HFFc6 (cell line): Measurements from ENCODE around the gene C22orf42. TPM values are rescaled to one million over a fixed set of nuclear protein-coding genes. Genes with fewer than 3 reads are reported as not detected.
"Not testable (repeated sequence)": the region's sequence is repeated elsewhere in the genome, so short reads cannot be mapped to it uniquely, and the experiment has no call there.

Experiments used
- DNase-seq: peaks from one replicate; pipeline ENCODE4 v3.0.0-alpha.2; 2018
- H3K27ac Mint-ChIP-seq: 2 replicates; pipeline ENCODE4 v1.8.0; 2020; ENCODE audit warnings: mild to moderate bottlenecking, mixed read lengths
- H3K27me3 Mint-ChIP-seq: 2 replicates; pipeline ENCODE4 v1.8.0; 2021; ENCODE audit warnings: mild to moderate bottlenecking, moderate library complexity, mixed read lengths; ENCODE audit not compliant: insufficient read depth
- H3K36me3 Mint-ChIP-seq: 2 replicates; pipeline ENCODE4 v1.8.0; 2021; ENCODE audit warnings: low read depth, mixed read lengths
- H3K4me1 Mint-ChIP-seq: 2 replicates; pipeline ENCODE4 v1.8.0; 2020; ENCODE audit warnings: low read depth, mixed read lengths
- H3K4me3 Mint-ChIP-seq: 2 replicates; pipeline ENCODE4 v1.8.0; 2020; ENCODE audit warnings: mild to moderate bottlenecking, moderate library complexity, mixed read lengths
- H3K9me3 Mint-ChIP-seq: 2 replicates; pipeline ENCODE4 v1.8.0; 2020; ENCODE audit warnings: mild to moderate bottlenecking, mixed read lengths
- total RNA-seq, 6 experiments: library from RNA; stranded (reverse); fragmentation: NEBNext Ultra II Directional; extraction: Animal tissue kit (Norgen Biotek cat#: 25700); gene quantifications; 2 replicates in 1 of 6; 3 replicates in 5 of 6; pipeline ENCODE4 v1.2.3, GENCODE V29; 2021
- TF ChIP-seq, protein P1 (sequence below): fragments of 200-600 bp; sonication (generic); IDR thresholded peaks from 2 replicates; pipeline ENCODE4 v1.5.0; 2021; ENCODE audit warnings: antibody characterized with exemption, mild to moderate bottlenecking

Gene C22orf42
- total RNA-seq, 6 experiments from 2014 or later = not detected

DNA sequence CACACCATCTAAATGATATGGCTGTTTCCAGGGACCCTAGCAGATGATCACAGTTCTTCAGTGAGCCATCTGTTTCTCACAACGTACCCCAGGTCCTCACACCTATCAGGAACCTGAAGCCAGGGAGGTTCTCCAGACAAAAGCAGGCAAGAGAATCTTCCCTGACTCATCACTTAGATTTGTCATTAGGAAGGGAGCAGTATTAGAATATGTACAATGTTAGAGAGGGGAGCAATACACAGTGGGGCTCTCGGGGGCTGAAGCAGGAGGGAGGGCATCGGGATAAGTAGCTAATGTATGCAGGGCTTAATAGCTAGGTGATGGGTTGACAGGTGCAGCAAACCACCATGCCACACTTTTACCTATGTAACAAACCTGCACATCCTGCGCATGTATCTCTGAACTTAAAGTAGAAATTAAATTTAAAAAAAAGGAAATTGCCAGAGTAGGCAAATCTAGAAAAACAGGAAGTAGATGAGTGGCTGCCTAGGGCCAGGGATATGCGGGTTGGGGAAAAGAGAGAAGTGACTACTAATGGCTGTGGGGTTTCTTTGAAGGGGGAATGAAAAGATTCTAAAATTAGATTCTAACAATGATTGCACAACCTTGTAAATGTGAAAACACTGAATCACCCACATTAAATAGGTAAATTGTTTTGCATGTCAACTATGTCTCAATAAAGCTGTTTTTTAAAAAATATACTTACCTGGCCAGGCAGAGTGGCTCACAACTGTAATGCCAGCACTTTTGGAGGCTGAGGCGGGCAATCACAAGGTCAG lies 14.4 kb downstream of the C22orf42 start:
- Mint-ChIP-seq H3K36me3 (no peaks in the 10 kb centered on the region), H3K9me3 (peaks cover 3% of the 10 kb centered on the region; the same call in 1 of the 2 replicates), H3K27me3 (peaks cover 22% of the 10 kb centered on the region), H3K27ac (no peak overlapping the region), H3K4me1 (no peaks in the 10 kb centered on the region), H3K4me3 (no peak overlapping the region)
- no peak for DNase-seq
- TF ChIP-seq, protein P1, sequence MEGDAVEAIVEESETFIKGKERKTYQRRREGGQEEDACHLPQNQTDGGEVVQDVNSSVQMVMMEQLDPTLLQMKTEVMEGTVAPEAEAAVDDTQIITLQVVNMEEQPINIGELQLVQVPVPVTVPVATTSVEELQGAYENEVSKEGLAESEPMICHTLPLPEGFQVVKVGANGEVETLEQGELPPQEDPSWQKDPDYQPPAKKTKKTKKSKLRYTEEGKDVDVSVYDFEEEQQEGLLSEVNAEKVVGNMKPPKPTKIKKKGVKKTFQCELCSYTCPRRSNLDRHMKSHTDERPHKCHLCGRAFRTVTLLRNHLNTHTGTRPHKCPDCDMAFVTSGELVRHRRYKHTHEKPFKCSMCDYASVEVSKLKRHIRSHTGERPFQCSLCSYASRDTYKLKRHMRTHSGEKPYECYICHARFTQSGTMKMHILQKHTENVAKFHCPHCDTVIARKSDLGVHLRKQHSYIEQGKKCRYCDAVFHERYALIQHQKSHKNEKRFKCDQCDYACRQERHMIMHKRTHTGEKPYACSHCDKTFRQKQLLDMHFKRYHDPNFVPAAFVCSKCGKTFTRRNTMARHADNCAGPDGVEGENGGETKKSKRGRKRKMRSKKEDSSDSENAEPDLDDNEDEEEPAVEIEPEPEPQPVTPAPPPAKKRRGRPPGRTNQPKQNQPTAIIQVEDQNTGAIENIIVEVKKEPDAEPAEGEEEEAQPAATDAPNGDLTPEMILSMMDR = no peak

DNA sequence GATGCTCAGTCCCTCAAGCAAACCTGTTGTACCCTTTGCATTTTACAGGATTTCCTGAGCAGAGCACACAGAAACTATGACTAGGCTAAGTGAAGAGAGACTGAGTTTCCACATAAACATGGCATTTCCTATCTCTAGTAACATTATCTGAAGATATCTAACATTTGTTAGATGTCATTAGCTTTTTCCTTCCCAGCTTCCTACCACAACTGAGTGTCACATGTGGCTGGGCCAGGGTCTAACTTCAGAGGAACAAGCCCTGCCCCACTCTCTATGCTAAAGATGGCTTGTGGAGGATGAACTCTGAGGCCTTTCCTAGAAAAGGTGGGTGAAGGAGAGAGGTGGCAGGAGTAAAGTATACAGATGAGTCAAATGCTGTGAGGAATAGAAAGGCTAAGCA lies 16.5 kb downstream of the C22orf42 start:
- no peak overlapping the region for H3K4me3 Mint-ChIP-seq
- peaks cover 23% of the 10 kb centered on the region for H3K27me3 Mint-ChIP-seq
- H3K9me3 Mint-ChIP-seq = peaks cover 3% of the 10 kb centered on the region; the same call in 1 of the 2 replicates
- no peak overlapping the region for H3K27ac Mint-ChIP-seq
- DNase-seq = no peak
- H3K36me3 Mint-ChIP-seq = 0 out of 2 replicates have a peak, but pooled peaks cover 4% of the 10 kb centered on the region
- peaks cover 8% of the 10 kb centered on the region; the same call in 1 of the 2 replicates for H3K4me1 Mint-ChIP-seq
- TF ChIP-seq, protein P1 = no peak

DNA sequence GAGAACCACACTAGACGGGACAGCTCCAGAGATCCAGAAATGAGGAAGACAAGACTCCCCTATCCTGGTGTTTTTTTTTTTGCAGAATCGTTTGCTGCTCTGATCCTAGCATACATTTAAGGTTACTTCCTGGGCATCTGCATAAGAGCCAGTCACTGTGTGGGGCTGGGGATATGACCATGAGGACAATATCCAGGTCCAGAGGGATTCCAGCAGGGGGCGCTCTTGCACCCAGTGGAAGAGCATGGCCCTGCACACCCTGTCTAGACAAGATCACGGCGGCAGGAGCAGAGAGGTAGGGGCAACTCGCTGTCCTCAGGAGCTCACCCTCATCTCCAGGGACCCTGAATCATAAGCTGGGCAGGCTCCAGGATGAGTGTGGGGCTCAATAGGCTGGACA lies 18.4 kb downstream of the C22orf42 start:
- H3K27ac Mint-ChIP-seq, H3K36me3 Mint-ChIP-seq, H3K9me3 Mint-ChIP-seq, DNase-seq, H3K4me3 Mint-ChIP-seq: not testable (repeated sequence)
- Mint-ChIP-seq H3K27me3 (peaks cover 23% of the 10 kb centered on the region), H3K4me1 (peaks cover 19% of the 10 kb centered on the region)
- TF ChIP-seq, protein P1 = peak; percentile 70

DNA sequence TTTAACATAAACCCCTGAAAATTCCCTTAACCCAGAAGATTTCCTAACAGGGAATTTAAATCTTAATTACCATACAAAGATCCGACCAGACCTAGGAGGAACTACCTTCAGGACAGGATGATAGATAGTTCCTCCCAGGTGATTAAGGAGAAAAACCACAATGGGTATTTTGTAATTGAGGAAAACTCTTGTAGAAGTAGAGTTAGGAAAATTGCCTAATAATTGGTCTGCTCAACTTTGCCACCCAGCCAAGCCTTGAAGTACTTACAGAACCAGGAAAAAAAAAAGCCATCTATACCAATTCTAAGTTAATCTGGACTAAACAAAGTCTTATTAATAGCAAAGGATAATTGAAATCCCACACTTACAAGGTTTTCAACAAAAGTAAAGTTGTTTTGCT lies 20.5 kb downstream of the C22orf42 start:
- H3K27ac Mint-ChIP-seq, DNase-seq, H3K36me3 Mint-ChIP-seq, H3K4me3 Mint-ChIP-seq, H3K9me3 Mint-ChIP-seq: not testable (repeated sequence)
- peaks cover 26% of the 10 kb centered on the region for H3K4me1 Mint-ChIP-seq
- peaks cover 27% of the 10 kb centered on the region for H3K27me3 Mint-ChIP-seq

DNA sequence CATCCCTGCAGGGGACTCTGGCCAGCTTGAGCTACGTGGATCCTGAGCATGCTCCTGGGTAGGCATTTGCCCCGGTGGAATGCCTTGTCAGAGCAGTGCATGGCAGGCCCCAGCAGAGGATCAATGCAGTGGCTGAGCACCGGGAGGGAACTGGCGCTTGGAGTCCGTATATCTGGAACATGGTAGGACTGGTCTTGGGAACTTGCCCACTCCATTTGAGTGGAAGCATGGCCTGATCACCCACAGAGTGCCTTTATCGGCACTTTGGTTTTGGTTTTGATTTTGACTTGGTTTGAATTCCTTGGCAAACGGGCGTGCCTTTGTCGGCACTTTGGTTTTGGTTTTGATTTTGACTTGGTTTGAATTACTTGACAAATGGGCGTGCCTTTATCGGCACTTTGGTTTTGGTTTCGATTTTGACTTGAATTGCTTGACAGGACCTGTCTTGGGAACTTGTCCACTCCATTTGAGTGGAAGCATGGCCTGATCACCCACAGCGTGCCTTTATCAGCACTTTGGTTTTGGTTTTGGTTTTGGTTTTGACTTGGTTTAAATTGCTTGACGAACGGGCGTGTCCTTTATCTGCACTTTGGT lies 21.3 kb downstream of the C22orf42 start:
- H3K4me1 Mint-ChIP-seq = peaks cover 26% of the 10 kb centered on the region
- H3K27me3 Mint-ChIP-seq = peaks cover 25% of the 10 kb centered on the region
- not testable (repeated sequence) for H3K27ac Mint-ChIP-seq, H3K36me3 Mint-ChIP-seq, DNase-seq, H3K9me3 Mint-ChIP-seq
- H3K4me3 Mint-ChIP-seq = peak overlapping the region; percentile 78

DNA sequence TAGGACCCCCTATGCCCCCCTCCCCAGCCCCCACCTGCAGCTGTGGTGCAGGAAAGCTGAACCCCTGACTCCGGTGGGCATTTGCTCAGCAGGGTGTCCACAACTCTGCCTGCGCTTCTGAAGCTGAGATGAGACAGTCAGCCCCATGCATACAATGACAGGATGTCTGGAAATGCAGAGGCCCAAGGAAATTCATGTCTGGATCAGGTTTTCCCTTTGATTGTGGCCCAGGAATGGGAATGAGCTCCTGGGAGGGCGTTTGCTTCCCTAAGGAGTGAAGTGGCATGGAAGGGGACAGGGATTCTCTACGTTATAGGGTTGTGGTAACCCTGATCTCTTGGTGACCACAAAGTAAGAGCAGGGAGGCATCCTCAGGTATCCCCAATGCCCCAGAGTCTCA lies 22.2 kb downstream of the C22orf42 start:
- H3K27ac Mint-ChIP-seq, H3K9me3 Mint-ChIP-seq, H3K36me3 Mint-ChIP-seq, H3K4me3 Mint-ChIP-seq, DNase-seq: not testable (repeated sequence)
- Mint-ChIP-seq H3K27me3 (peaks cover 17% of the 10 kb centered on the region), H3K4me1 (peaks cover 26% of the 10 kb centered on the region)

DNA sequence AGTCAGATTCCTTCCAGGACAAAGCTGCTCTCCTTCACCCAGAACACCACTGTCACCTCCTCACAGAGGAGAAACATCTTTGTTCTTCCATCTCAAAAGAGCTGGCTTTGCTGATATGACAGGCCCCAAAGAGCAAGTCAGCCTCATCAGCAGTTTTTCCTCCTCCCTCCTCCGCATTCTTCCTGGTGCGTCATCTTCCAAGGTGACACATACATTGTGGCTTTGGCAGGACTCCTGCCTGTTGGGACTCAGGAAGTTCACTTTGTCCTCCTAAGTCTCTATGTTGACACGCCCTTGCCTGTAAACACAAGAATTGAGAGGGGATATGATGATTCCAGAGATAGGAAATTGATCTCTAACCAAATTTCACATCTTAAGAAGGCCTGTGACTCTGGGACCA lies 23.1 kb downstream of the C22orf42 start:
- Mint-ChIP-seq H3K4me3 (peak overlapping the region; percentile 40; the same call in 1 of the 2 replicates), H3K27me3 (peaks cover 25% of the 10 kb centered on the region), H3K27ac (peak overlapping the region; percentile 54; the same call in 1 of the 2 replicates), H3K4me1 (peaks cover 26% of the 10 kb centered on the region)
- not testable (repeated sequence) for H3K36me3 Mint-ChIP-seq, H3K9me3 Mint-ChIP-seq
- peak; percentile 72 for DNase-seq

DNA sequence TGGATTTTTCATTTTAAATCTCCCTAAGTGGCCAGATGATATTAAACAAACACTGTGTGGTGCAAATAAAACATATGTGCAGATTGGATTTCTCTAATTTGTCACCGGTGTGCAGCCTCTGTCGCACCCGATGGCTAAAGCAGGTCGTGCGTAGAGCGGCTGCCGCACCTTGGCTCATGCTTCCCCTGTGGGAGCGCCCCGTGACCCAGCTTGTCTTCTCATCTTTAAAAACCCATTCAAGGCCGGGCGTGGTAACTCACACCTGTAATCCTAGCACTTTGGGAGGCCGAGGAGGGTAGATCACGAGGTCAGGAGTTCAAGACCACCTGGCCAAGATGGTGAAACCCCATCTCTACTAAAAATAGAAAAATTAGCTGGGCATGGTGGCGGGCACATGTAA lies 24.3 kb downstream of the C22orf42 start:
- Mint-ChIP-seq H3K4me1 (peaks cover 26% of the 10 kb centered on the region), H3K27me3 (peaks cover 24% of the 10 kb centered on the region)
- H3K36me3 Mint-ChIP-seq, H3K9me3 Mint-ChIP-seq, H3K4me3 Mint-ChIP-seq, H3K27ac Mint-ChIP-seq, DNase-seq: not testable (repeated sequence)
